GM12878 (cell line): ENCODE data around the gene NR3C1. TPM values are rescaled to one million over a fixed set of nuclear protein-coding genes. Genes with fewer than 3 reads are reported as not detected.

ENCODE experiments used
- ATAC-seq: fragments of 200-7000 bp; cut with Tn5 transposase; 3 replicates; pipeline ENCODE4 v1.9.1; 2020; ENCODE audit warnings: mild to moderate bottlenecking, moderate library complexity
- BruUV-seq: library from RNA; stranded (reverse); fragments of 400-500 nt; replicated peaks from 2 replicates; lab custom pipeline; 2021; lab: Mats Ljungman, UMichigan
- CTCF ChIA-PET: fragments of 300-600 bp; sonication (Branson Sonifier 250); formaldehyde crosslinking; extraction: SDS; loops from one replicate; lab custom pipeline; 2021; ENCODE audit warnings: inconsistent platforms; lab: Yijun Ruan, JAX
- POLR2A ChIA-PET: fragments of 350-600 bp; formaldehyde crosslinking; extraction: SDS; loops from one replicate; lab custom pipeline; 2021; ENCODE audit warnings: inconsistent platforms; lab: Charles Lee
- RAD21 ChIA-PET: fragments of 300-600 bp; sonication (Branson Sonifier 250); formaldehyde crosslinking; loops from one replicate; lab custom pipeline; 2023; ENCODE audit warnings: antibody characterized with exemption; ENCODE audit not compliant: unreplicated experiment; lab: Charles Lee
- SMC1A ChIA-PET: fragments of 300-600 bp; sonication (Branson Sonifier 250); formaldehyde crosslinking; loops from one replicate; lab custom pipeline; 2023; ENCODE audit not compliant: unreplicated experiment, uncharacterized antibody; lab: Charles Lee
- DNase-seq: peaks from one replicate; pipeline ENCODE4 v3.0.0-alpha.2; 2011; ENCODE audit warnings: low read depth, low spot score
- FAIRE-seq: peaks from 3 replicates; lab custom pipeline; 2011; peaks lifted over from hg19 to GRCh38; lab: Jason Lieb, UNC
- H2AFZ ChIP-seq: 2 replicates; pipeline ENCODE4 v1.6.0; 2011; ENCODE audit warnings: low read depth, low read length, control low read depth; ENCODE audit not compliant: control insufficient read depth
- H3K27ac ChIP-seq: 2 replicates; pipeline ENCODE4 v1.5.1; 2011; ENCODE audit warnings: control low read depth; ENCODE audit not compliant: control insufficient read depth, insufficient read depth
- H3K27me3 ChIP-seq, 2 experiments: replicated peaks in 1 of 2; 2 replicates each; pipeline versions ENCODE4 v1.6.0 to v1.6.1; 2011; ENCODE audit warnings: low read length in 1 of 2; ENCODE audit not compliant: control insufficient read depth in 2 of 2, insufficient read depth in 2 of 2
- H3K36me3 ChIP-seq, 2 experiments: 2 replicates each; pipeline ENCODE4 v1.5.1; 2011; ENCODE audit warnings: low read length in 1 of 2; ENCODE audit not compliant: control insufficient read depth in 2 of 2, insufficient read depth in 2 of 2
- H3K4me1 ChIP-seq: 2 replicates; pipeline ENCODE4 v1.6.1; 2011; ENCODE audit warnings: mild to moderate bottlenecking, low read length, moderate library complexity, mixed read lengths; ENCODE audit not compliant: control insufficient read depth, insufficient read depth
- H3K4me2 ChIP-seq: 2 replicates; pipeline ENCODE4 v1.6.0; 2011; ENCODE audit warnings: control low read depth; ENCODE audit not compliant: control insufficient read depth, insufficient read depth
- H3K4me3 ChIP-seq: fragments of 200-600 bp; sonication (generic); 2 replicates; pipeline ENCODE4 v1.5.1; 2016
- H3K79me2 ChIP-seq: 2 replicates; pipeline ENCODE4 v1.6.0; 2011; ENCODE audit warnings: low read length; ENCODE audit not compliant: control insufficient read depth, insufficient read depth
- H3K9ac ChIP-seq: 2 replicates; pipeline ENCODE4 v1.8.0; 2011; ENCODE audit warnings: low read length, control low read depth, mixed read lengths; ENCODE audit not compliant: control insufficient read depth, insufficient read depth
- H3K9me3 ChIP-seq: replicated peaks from 3 replicates; pipeline ENCODE4 v1.5.1; 2011; ENCODE audit warnings: mild to moderate bottlenecking, low read length; ENCODE audit not compliant: control insufficient read depth, insufficient read depth
- H4K20me1 ChIP-seq: 2 replicates; pipeline ENCODE4 v1.6.0; 2011; ENCODE audit not compliant: control insufficient read depth, insufficient read depth
- ATF7 ChIP-seq: fragments of 450-650 bp; IDR thresholded peaks from 2 replicates; pipeline ENCODE4 v1.6.1; 2016; ENCODE audit warnings: low read depth, mild to moderate bottlenecking
- BACH1 ChIP-seq: fragments of 450-650 bp; IDR thresholded peaks from 2 replicates; pipeline ENCODE4 v1.6.1; 2017; ENCODE audit warnings: mild to moderate bottlenecking, borderline replicate concordance
- CEBPB ChIP-seq, 2 experiments: fragments of 150-350 bp in 1 of 2; IDR thresholded peaks; 2 replicates each; pipeline ENCODE4 v1.6.1; 2012 to 2014; ENCODE audit warnings: low read depth in 2 of 2, low read length in 2 of 2, borderline replicate concordance in 1 of 2, inconsistent platforms in 1 of 2
- FOXM1 ChIP-seq: IDR thresholded peaks from 2 replicates; pipeline ENCODE4 v1.6.1; 2012; ENCODE audit warnings: low read depth, mild to moderate bottlenecking, inconsistent platforms, low read length, moderate library complexity
- MEF2A ChIP-seq: IDR thresholded peaks from 2 replicates; pipeline ENCODE4 v1.6.1; 2011; ENCODE audit warnings: low read depth, mild to moderate bottlenecking, low read length, moderate library complexity; ENCODE audit not compliant: insufficient read depth
- NFIC ChIP-seq: IDR thresholded peaks from 2 replicates; pipeline ENCODE4 v1.6.1; 2012; ENCODE audit warnings: low read depth, mild to moderate bottlenecking, inconsistent platforms, low read length, moderate library complexity
- NR2C1 ChIP-seq: fragments of 450-650 bp; IDR thresholded peaks from 2 replicates; pipeline ENCODE4 v1.6.1; 2017; ENCODE audit warnings: antibody characterized with exemption, mild to moderate bottlenecking, moderate library complexity
- POLR2AphosphoS2 ChIP-seq: IDR thresholded peaks from 2 replicates; pipeline ENCODE4 v1.6.1; 2011; ENCODE audit warnings: low read depth, mild to moderate bottlenecking, low read length, improper control_type of control experiment, moderate library complexity
- RUNX3 ChIP-seq: IDR thresholded peaks from 2 replicates; pipeline ENCODE4 v1.6.1; 2012; ENCODE audit warnings: low read length, inconsistent platforms
- TCF7 ChIP-seq: IDR thresholded peaks from 2 replicates; pipeline ENCODE4 v1.6.1; 2014; ENCODE audit warnings: antibody characterized with exemption, borderline replicate concordance
- WGBS: methylation state at CpG from one replicate; pipeline ENCODE4 v1.1.6; 2016; ENCODE audit warnings: low lambda C conversion rate; ENCODE audit not compliant: insufficient replicate concordance, insufficient coverage; ENCODE audit errors: missing lambda C conversion rate; 5-methylcytosine and 5-hydroxymethylcytosine counted together
- in situ Hi-C: fragments of 300-500 bp; cut with MboI; formaldehyde crosslinking; loops from 9 replicates; pipeline ENCODE4 v1.14.3; 2018; ENCODE audit warnings: mixed read lengths
- intact Hi-C: fragments of 100-400 bp; cut with micrococcal nuclease; formaldehyde crosslinking; loops from one replicate; pipeline ENCODE4 v1.14.2; 2022; ENCODE audit not compliant: unreplicated experiment
- polyA plus RNA-seq, 11 experiments: library from polyadenylated mRNA; depleted of rRNA in 4 of 11; unstranded in 6 of 11; stranded (reverse) in 5 of 11; fragments of >200 nt; fragmentation: Nextera tagmentation in 4 of 11; fragmentation: Illumina TruSeq in 1 of 11; extraction: Ambion mirVana in 4 of 11; extraction: Trizol in 1 of 11; gene quantifications; 1 replicate in 1 of 11; 2 replicates in 10 of 11; pipeline versions ENCODE4 v1.2.1 to v1.2.3, GENCODE V29; 2011 to 2016; ENCODE audit warnings: inconsistent platforms in 2 of 11, missing spikeins in 2 of 11, low read depth in 1 of 11
- total RNA-seq, 4 experiments: library from RNA; depleted of rRNA in 3 of 4; stranded (reverse); fragments of >200 nt in 3 of 4; fragmentation: Illumina TruSeq in 1 of 4; extraction: Trizol in 1 of 4; gene quantifications; 2 replicates each; pipeline versions ENCODE4 v1.2.1 to v1.2.3, GENCODE V29; 2013 to 2021
- TF ChIP-seq, protein P1 (sequence below): IDR thresholded peaks from 2 replicates; pipeline ENCODE4 v1.6.1; 2012; ENCODE audit warnings: low read length, inconsistent platforms
- TF ChIP-seq, protein P2 (sequence below): IDR thresholded peaks from 2 replicates; pipeline ENCODE4 v1.6.1; 2012; ENCODE audit warnings: low read depth, low read length, improper control_type of control experiment
- TF ChIP-seq, protein P3 (sequence below): fragments of 450-650 bp; IDR thresholded peaks from 2 replicates; pipeline ENCODE4 v1.6.1; 2017; ENCODE audit warnings: low read depth, mild to moderate bottlenecking, moderate library complexity
- TF ChIP-seq, protein P4 (sequence below): fragments of 450-650 bp; IDR thresholded peaks from 2 replicates; pipeline ENCODE4 v1.6.1; 2016; ENCODE audit warnings: mild to moderate bottlenecking, moderate library complexity, borderline replicate concordance

NR3C1 gene
- total and polyA plus RNA-seq, 10 of the 15 experiments (the other 5 are each of a cell fraction or from before 2014, with no cell fraction given) = 49.7 to 141 (median 109) TPM

DNA sequence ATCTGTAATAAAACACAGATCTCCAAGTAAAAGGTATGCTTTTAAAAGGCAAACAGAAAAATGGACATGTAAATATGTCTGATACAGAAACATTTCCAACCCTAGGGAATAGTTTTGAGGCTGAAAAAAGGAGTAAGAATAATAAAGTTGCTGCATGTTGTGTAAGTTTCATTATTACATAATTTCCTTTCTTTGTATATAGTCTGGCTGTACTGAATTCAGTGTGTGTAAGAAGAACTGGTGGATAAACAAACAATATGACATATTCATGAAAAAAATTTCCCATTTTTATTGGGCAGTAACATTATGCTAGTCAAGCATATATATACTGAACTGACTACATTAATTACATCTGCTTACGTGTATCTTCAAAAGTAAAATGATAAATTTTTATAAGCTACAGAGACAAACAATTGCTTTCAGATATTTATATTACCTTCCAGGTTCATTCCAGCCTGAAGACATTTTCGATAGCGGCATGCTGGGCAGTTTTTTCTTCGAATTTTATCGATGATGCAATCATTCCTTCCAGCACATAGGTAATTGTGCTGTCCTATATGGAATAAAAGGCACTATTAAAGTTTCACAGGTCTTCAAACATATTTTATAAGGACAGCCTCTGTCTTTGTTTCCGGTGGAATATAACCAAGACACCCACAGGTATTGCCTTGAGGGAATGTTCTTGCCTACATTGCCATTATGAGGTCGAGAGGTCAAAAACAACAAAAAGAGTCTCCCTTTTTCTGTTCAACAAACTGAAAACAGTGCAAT, 93.6 kb downstream of the NR3C1 start:
- peaks cover 16% of the 10 kb centered on the region; the same call in 1 of the 2 replicates for H3K4me1 ChIP-seq
- RAD21 ChIA-PET = no interaction called here
- H2AFZ ChIP-seq = no peak overlapping the region
- H4K20me1 ChIP-seq = no peaks in the 10 kb centered on the region
- H3K9ac ChIP-seq = no peak overlapping the region
- in situ Hi-C loops (no loop called here), intact Hi-C loops (loop anchor here (10.0 kb wide), 1 partner anchor 515 kb away; no protein-coding TSS in a partner anchor)
- no peak overlapping the region for H3K27ac ChIP-seq
- H3K27me3 ChIP-seq = no peaks in the 10 kb centered on the region
- FAIRE-seq (no peak), ATAC-seq (peak; percentile 11; the same call in 2 of the 3 replicates), DNase-seq (no peak)
- peaks cover 56% of the 10 kb centered on the region for H3K79me2 ChIP-seq
- peaks cover 12% of the 10 kb centered on the region for H3K9me3 ChIP-seq
- H3K36me3 ChIP-seq = peaks cover 11 to 35% of the 10 kb centered on the region in 2 experiments
- no TSS peak for BruUV-seq
- H3K4me3 ChIP-seq = no peak overlapping the region
- SMC1A ChIA-PET = interaction anchor here (0.6 to 2.0 kb wide), 2 partner anchors 20 to 29 kb away, joined by 4 to 8 read pairs; no protein-coding TSS in a partner anchor
- WGBS = 98% methylated on average over 7 of the region's 7 CpGs
- CTCF ChIA-PET = interaction anchor here (1.3 kb wide), 1 partner anchor 837 kb away, joined by 3 read pairs; no protein-coding TSS in a partner anchor
- POLR2A ChIA-PET = interaction anchor here (0.5 to 2.0 kb wide), 2 partner anchors 11 to 35 kb away, joined by 3 to 6 read pairs; no protein-coding TSS in a partner anchor
- H3K4me2 ChIP-seq = no peak overlapping the region
- TF ChIP-seq FOXM1 (peak; percentile 33; the same call in 1 of the 2 replicates), TCF7 (0 out of 2 replicates have a peak, but pooled peaks have one; percentile 20), ATF7 (no peak), NFIC (peak; percentile 76; the same call in 1 of the 2 replicates), BACH1 (no peak), MEF2A (no peak), RUNX3 (peak; percentile 29; the same call in 1 of the 2 replicates), CEBPB (IDR thresholded peaks at IDR 0.05; ENCODE audit: borderline replicate concordance in 1 of 2, low read depth in 2 of 2, low read length in 2 of 2) (peak in 1 of 2 experiments; percentile 28; a peak in 2 of 4 replicates), POLR2AphosphoS2 (no peak), NR2C1 (no peak)
- TF ChIP-seq, protein P1, sequence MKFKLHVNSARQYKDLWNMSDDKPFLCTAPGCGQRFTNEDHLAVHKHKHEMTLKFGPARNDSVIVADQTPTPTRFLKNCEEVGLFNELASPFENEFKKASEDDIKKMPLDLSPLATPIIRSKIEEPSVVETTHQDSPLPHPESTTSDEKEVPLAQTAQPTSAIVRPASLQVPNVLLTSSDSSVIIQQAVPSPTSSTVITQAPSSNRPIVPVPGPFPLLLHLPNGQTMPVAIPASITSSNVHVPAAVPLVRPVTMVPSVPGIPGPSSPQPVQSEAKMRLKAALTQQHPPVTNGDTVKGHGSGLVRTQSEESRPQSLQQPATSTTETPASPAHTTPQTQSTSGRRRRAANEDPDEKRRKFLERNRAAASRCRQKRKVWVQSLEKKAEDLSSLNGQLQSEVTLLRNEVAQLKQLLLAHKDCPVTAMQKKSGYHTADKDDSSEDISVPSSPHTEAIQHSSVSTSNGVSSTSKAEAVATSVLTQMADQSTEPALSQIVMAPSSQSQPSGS = peak; percentile 68
- TF ChIP-seq, protein P2, sequence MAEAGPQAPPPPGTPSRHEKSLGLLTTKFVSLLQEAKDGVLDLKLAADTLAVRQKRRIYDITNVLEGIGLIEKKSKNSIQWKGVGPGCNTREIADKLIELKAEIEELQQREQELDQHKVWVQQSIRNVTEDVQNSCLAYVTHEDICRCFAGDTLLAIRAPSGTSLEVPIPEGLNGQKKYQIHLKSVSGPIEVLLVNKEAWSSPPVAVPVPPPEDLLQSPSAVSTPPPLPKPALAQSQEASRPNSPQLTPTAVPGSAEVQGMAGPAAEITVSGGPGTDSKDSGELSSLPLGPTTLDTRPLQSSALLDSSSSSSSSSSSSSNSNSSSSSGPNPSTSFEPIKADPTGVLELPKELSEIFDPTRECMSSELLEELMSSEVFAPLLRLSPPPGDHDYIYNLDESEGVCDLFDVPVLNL = no peak
- TF ChIP-seq, protein P3, sequence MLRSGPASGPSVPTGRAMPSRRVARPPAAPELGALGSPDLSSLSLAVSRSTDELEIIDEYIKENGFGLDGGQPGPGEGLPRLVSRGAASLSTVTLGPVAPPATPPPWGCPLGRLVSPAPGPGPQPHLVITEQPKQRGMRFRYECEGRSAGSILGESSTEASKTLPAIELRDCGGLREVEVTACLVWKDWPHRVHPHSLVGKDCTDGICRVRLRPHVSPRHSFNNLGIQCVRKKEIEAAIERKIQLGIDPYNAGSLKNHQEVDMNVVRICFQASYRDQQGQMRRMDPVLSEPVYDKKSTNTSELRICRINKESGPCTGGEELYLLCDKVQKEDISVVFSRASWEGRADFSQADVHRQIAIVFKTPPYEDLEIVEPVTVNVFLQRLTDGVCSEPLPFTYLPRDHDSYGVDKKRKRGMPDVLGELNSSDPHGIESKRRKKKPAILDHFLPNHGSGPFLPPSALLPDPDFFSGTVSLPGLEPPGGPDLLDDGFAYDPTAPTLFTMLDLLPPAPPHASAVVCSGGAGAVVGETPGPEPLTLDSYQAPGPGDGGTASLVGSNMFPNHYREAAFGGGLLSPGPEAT = no peak
- TF ChIP-seq, protein P4, sequence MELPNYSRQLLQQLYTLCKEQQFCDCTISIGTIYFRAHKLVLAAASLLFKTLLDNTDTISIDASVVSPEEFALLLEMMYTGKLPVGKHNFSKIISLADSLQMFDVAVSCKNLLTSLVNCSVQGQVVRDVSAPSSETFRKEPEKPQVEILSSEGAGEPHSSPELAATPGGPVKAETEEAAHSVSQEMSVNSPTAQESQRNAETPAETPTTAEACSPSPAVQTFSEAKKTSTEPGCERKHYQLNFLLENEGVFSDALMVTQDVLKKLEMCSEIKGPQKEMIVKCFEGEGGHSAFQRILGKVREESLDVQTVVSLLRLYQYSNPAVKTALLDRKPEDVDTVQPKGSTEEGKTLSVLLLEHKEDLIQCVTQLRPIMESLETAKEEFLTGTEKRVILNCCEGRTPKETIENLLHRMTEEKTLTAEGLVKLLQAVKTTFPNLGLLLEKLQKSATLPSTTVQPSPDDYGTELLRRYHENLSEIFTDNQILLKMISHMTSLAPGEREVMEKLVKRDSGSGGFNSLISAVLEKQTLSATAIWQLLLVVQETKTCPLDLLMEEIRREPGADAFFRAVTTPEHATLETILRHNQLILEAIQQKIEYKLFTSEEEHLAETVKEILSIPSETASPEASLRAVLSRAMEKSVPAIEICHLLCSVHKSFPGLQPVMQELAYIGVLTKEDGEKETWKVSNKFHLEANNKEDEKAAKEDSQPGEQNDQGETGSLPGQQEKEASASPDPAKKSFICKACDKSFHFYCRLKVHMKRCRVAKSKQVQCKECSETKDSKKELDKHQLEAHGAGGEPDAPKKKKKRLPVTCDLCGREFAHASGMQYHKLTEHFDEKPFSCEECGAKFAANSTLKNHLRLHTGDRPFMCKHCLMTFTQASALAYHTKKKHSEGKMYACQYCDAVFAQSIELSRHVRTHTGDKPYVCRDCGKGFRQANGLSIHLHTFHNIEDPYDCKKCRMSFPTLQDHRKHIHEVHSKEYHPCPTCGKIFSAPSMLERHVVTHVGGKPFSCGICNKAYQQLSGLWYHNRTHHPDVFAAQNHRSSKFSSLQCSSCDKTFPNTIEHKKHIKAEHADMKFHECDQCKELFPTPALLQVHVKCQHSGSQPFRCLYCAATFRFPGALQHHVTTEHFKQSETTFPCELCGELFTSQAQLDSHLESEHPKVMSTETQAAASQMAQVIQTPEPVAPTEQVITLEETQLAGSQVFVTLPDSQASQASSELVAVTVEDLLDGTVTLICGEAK = peak; percentile 68
